Gastrocnemius medialis (tissue), 4 donors: ENCODE data around the gene MAP1LC3B2.

ENCODE experiments used
- POLR2A ChIP-seq, 2 donors: fragments of 450-650 bp; IDR thresholded peaks; one replicate each; pipeline ENCODE4 v1.6.1; 2017; ENCODE audit warnings: antibody characterized with exemption in 2 of 2, mild to moderate bottlenecking in 2 of 2, moderate library complexity in 2 of 2
- TF ChIP-seq, protein P1 (sequence below), 5 experiments: fragments of 450-650 bp in 3 of 5; fragments of 200-600 bp in 2 of 5; sonication (generic) in 2 of 5; IDR thresholded peaks in 4 of 5; conservative IDR thresholded peaks in 1 of 5; 1 replicate in 4 of 5; 2 replicates in 1 of 5; pipeline ENCODE4 v1.5.1; 2016 to 2019; ENCODE audit warnings: antibody characterized with exemption in 5 of 5, mild to moderate bottlenecking in 3 of 5, moderate library complexity in 3 of 5

DNA sequence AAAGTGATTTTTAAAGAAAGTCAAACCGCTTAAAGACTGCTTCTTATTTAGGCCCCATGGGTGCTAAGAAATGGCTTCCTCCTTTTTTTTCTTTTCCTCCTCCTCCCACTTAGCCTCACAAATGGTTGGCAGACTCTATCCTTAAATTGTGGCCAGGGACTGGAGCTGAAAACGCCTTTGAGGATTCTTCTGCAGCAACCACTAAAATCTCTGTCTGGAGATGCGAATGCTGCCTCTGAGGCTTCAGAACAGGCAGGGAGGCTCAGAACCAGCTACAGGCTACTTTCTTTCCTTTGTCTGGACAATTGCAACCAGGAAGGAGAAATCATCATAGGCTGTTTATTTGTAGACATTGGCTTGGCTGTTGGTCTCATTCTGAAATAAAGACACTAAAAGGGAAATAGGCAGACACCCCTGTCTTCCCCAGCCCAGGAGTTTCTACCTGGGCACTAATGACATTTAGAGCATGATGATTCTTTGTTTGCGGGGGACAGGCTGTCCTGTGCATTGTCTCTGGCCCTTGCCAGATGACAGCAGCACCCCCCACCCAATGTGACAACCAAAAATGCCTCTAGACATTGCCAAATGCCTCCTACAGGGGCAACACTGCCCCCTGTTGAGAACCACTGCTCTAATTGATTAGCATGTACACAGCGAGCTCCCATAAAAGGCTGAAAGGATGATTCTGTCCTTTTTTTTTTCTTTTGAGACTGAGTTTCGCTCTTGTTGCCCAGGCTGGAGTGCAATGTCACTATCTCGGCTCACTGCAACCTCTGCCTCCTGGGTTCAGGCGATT, 50.3 kb downstream of the MAP1LC3B2 start:
- TF ChIP-seq POLR2A (IDR thresholded peaks at IDR 0.05) = no peak
- TF ChIP-seq, protein P1, sequence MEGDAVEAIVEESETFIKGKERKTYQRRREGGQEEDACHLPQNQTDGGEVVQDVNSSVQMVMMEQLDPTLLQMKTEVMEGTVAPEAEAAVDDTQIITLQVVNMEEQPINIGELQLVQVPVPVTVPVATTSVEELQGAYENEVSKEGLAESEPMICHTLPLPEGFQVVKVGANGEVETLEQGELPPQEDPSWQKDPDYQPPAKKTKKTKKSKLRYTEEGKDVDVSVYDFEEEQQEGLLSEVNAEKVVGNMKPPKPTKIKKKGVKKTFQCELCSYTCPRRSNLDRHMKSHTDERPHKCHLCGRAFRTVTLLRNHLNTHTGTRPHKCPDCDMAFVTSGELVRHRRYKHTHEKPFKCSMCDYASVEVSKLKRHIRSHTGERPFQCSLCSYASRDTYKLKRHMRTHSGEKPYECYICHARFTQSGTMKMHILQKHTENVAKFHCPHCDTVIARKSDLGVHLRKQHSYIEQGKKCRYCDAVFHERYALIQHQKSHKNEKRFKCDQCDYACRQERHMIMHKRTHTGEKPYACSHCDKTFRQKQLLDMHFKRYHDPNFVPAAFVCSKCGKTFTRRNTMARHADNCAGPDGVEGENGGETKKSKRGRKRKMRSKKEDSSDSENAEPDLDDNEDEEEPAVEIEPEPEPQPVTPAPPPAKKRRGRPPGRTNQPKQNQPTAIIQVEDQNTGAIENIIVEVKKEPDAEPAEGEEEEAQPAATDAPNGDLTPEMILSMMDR (IDR thresholded peaks at IDR 0.05 in 4 of 5, conservative IDR thresholded peaks at IDR 0.05 in 1 of 5) = peak in 1 of 5 experiments; percentile 34
